B cell (primary cell): Measurements from ENCODE around the gene EOGT. TPM values are rescaled to one million over a fixed set of nuclear protein-coding genes. Genes with fewer than 3 reads are reported as not detected.

Experiments
- ATAC-seq: fragments of 200-7000 bp; cut with Tn5 transposase; one replicate; pipeline ENCODE4 v1.10.0; 2021; ENCODE audit warnings: low read depth, mild to moderate bottlenecking, moderate number of reproducible peaks, moderate library complexity
- CTCF ChIA-PET: fragments of 350-600 bp; sonication (Branson Sonifier 250); formaldehyde crosslinking; loops from one replicate; lab custom pipeline; 2021; ENCODE audit warnings: antibody characterized with exemption, inconsistent platforms; lab: Charles Lee
- POLR2A ChIA-PET: fragments of 350-600 bp; sonication (Branson Sonifier 250); formaldehyde crosslinking; loops from one replicate; lab custom pipeline; 2021; ENCODE audit warnings: antibody characterized with exemption; lab: Charles Lee
- DNase-seq: peaks from one replicate; pipeline ENCODE4 v3.0.0; 2013
- H2AFZ ChIP-seq: 2 replicates; pipeline ENCODE4 v1.6.1; 2012; ENCODE audit warnings: mild to moderate bottlenecking, low read depth, low read length; ENCODE audit not compliant: insufficient read depth, poor library complexity, severe bottlenecking
- H3K27ac ChIP-seq, 2 donors: 1 replicate in 1 of 2; 2 replicates in 1 of 2; pipeline ENCODE4 v1.5.1; 2012 to 2013; ENCODE audit warnings: low read length in 2 of 2, mild to moderate bottlenecking in 2 of 2, moderate library complexity in 1 of 2
- H3K27me3 ChIP-seq, 4 experiments: fragments of 200-600 bp in 1 of 4; sonication (generic) in 1 of 4; replicated peaks in 1 of 4; 1 replicate in 2 of 4; 2 replicates in 2 of 4; pipeline versions ENCODE4 v1.6.1 to v1.7.0; 2013 to 2016; ENCODE audit warnings: low read length in 3 of 4, mild to moderate bottlenecking in 2 of 4, mixed read lengths in 1 of 4, moderate library complexity in 1 of 4; ENCODE audit not compliant: insufficient read depth in 4 of 4, control insufficient read depth in 3 of 4; ENCODE audit errors: control extremely low read depth in 1 of 4
- H3K36me3 ChIP-seq, 2 experiments: replicated peaks in 1 of 2; 1 replicate in 1 of 2; 2 replicates in 1 of 2; pipeline versions ENCODE4 v1.6.1 to v1.7.1; 2013; ENCODE audit warnings: low read length in 1 of 2; ENCODE audit not compliant: insufficient read depth in 2 of 2, control insufficient read depth in 1 of 2; ENCODE audit errors: control extremely low read depth in 1 of 2, extremely low read depth in 1 of 2
- H3K4me1 ChIP-seq, 2 donors: fragments of 200-600 bp in 1 of 2; sonication (generic) in 1 of 2; 1 replicate in 1 of 2; 2 replicates in 1 of 2; pipeline versions ENCODE4 v1.5.1 to v1.6.1; 2013 to 2017; ENCODE audit warnings: low read length in 2 of 2; ENCODE audit not compliant: control insufficient read depth in 2 of 2, insufficient read depth in 2 of 2
- H3K4me2 ChIP-seq: replicated peaks from 2 replicates; pipeline ENCODE3; 2012; ENCODE audit warnings: mild to moderate bottlenecking, low read depth, low read length; ENCODE audit not compliant: poor library complexity, severe bottlenecking
- H3K4me3 ChIP-seq, 5 experiments: fragments of 200-600 bp in 1 of 5; sonication (generic) in 1 of 5; 1 replicate in 3 of 5; 2 replicates in 2 of 5; pipeline versions ENCODE4 v1.5.1 to v1.7.0; 2011 to 2016; ENCODE audit warnings: low read length in 4 of 5, mild to moderate bottlenecking in 4 of 5, low read depth in 2 of 5, control low read depth in 1 of 5, moderate library complexity in 1 of 5; ENCODE audit not compliant: insufficient read depth in 1 of 5; ENCODE audit errors: control extremely low read depth in 1 of 5, extremely low read depth in 1 of 5
- H3K79me2 ChIP-seq: fragments of 200-600 bp; sonication (generic); one replicate; pipeline ENCODE4 v1.6.0; 2016; ENCODE audit warnings: low read length; ENCODE audit not compliant: control insufficient read depth, insufficient read depth
- H3K9ac ChIP-seq: fragments of 200-600 bp; sonication (generic); 2 replicates; pipeline ENCODE4 v1.6.1; 2017; ENCODE audit warnings: mild to moderate bottlenecking, low read length, moderate library complexity
- H3K9me3 ChIP-seq, 3 donors: one replicate each; pipeline versions ENCODE4 v1.6.1 to v1.7.1; 2013; ENCODE audit warnings: low read length in 2 of 3; ENCODE audit not compliant: control insufficient read depth in 2 of 3, insufficient read depth in 1 of 3; ENCODE audit errors: control extremely low read depth in 1 of 3
- H4K20me1 ChIP-seq: 2 replicates; pipeline ENCODE4 v1.6.0; 2012; ENCODE audit warnings: mild to moderate bottlenecking, low read length; ENCODE audit not compliant: insufficient read depth, control insufficient read depth, poor library complexity, severe bottlenecking
- H3K27ac Mint-ChIP-seq: one replicate; pipeline ENCODE4 v1.8.0; 2021; ENCODE audit warnings: mixed read lengths
- H3K27me3 Mint-ChIP-seq: one replicate; pipeline ENCODE4 v1.8.0; 2021; ENCODE audit warnings: mixed read lengths
- H3K4me1 Mint-ChIP-seq: one replicate; pipeline ENCODE4 v1.8.0; 2021; ENCODE audit warnings: mixed read lengths
- H3K4me3 Mint-ChIP-seq: one replicate; pipeline ENCODE4 v1.8.0; 2021; ENCODE audit warnings: mixed read lengths
- H3K9me3 Mint-ChIP-seq: one replicate; pipeline ENCODE4 v1.8.0; 2022; ENCODE audit warnings: mixed read lengths; ENCODE audit not compliant: insufficient read depth
- EZH2 ChIP-seq: IDR thresholded peaks from 2 replicates; pipeline ENCODE4 v1.6.1; 2012; ENCODE audit warnings: borderline replicate concordance, low read depth, mild to moderate bottlenecking, moderate library complexity, low read length; ENCODE audit not compliant: insufficient read depth, poor library complexity, severe bottlenecking
- WGBS: methylation state at CpG from one replicate; pipeline ENCODE4 v1.1.5; 2013; ENCODE audit warnings: missing lambda C conversion rate; ENCODE audit not compliant: insufficient coverage; 5-methylcytosine and 5-hydroxymethylcytosine counted together
- intact Hi-C: fragments of 100-400 bp; cut with micrococcal nuclease; formaldehyde crosslinking; loops from one replicate; pipeline ENCODE4 v1.10.0; 2022
- polyA plus RNA-seq: library from polyadenylated mRNA; depleted of rRNA; stranded (reverse); fragments of >200 nt; gene quantifications from 2 replicates; pipeline ENCODE4 v1.2.3, GENCODE V29; 2012
- total RNA-seq, 2 donors: library from RNA; stranded (reverse); fragments of 120-200 nt in 1 of 2; gene quantifications; 1 replicate in 1 of 2; 2 replicates in 1 of 2; pipeline versions ENCODE4 v1.2.3 to v1.2.4, GENCODE V29; 2013 to 2022
- TF ChIP-seq, protein P1 (sequence below): fragments of 200-600 bp; IDR thresholded peaks from one replicate; pipeline ENCODE4 v1.8.0; 2022; ENCODE audit warnings: antibody characterized with exemption, mild to moderate bottlenecking

The EOGT gene
- total and polyA plus RNA-seq, 2 donors (not counting 1 experiment from before 2014, with no cell fraction given) = 1.7 to 15.5 TPM

DNA sequence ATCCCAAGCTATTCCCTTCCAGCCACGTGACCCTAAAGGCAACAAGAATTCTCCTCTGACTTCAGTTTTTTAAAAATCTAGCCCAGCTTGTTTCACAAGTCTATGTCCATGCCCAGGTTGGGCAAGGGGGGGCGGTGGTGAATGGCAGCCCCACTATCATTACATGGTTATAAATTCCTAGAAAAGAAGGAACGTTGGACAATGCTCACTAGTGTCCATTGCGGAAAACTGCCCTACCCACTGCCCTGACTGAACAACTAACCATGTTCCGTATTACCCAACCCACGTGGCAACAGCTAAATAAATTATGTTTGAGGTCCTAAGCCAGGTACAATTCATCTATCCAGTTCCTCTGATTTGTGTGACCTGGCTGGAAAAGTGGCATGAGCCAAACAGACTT, 72.4 kb downstream of the EOGT start:
- H2AFZ ChIP-seq = no peak overlapping the region
- H3K9me3 ChIP-seq = no peaks in the 10 kb centered on the region
- H3K79me2 ChIP-seq = no peaks in the 10 kb centered on the region
- ChIA-PET CTCF (no interaction called here), POLR2A (no interaction called here)
- H3K9ac ChIP-seq = no peak overlapping the region
- H3K27ac ChIP-seq = no peak overlapping the region
- H3K4me3 Mint-ChIP-seq = no peak overlapping the region
- H3K27me3 Mint-ChIP-seq = peaks cover 45% of the 10 kb centered on the region
- H3K4me2 ChIP-seq = no peak overlapping the region
- 71% methylated on average over 2 of the region's 6 CpGs for WGBS
- H3K36me3 ChIP-seq = no peaks in the 10 kb centered on the region
- no peak for DNase-seq
- H3K4me1 Mint-ChIP-seq = no peaks in the 10 kb centered on the region
- H4K20me1 ChIP-seq = no peaks in the 10 kb centered on the region
- no peak for TF ChIP-seq EZH2
- TF ChIP-seq, protein P1, sequence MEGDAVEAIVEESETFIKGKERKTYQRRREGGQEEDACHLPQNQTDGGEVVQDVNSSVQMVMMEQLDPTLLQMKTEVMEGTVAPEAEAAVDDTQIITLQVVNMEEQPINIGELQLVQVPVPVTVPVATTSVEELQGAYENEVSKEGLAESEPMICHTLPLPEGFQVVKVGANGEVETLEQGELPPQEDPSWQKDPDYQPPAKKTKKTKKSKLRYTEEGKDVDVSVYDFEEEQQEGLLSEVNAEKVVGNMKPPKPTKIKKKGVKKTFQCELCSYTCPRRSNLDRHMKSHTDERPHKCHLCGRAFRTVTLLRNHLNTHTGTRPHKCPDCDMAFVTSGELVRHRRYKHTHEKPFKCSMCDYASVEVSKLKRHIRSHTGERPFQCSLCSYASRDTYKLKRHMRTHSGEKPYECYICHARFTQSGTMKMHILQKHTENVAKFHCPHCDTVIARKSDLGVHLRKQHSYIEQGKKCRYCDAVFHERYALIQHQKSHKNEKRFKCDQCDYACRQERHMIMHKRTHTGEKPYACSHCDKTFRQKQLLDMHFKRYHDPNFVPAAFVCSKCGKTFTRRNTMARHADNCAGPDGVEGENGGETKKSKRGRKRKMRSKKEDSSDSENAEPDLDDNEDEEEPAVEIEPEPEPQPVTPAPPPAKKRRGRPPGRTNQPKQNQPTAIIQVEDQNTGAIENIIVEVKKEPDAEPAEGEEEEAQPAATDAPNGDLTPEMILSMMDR = no peak
- H3K4me1 ChIP-seq = no peaks in the 10 kb centered on the region
- no peak overlapping the region for H3K27ac Mint-ChIP-seq
- H3K4me3 ChIP-seq = no peak overlapping the region
- H3K27me3 ChIP-seq = peaks cover 0 to 17% (median 6%) of the 10 kb centered on the region in 4 experiments
- intact Hi-C loops = no loop called here
- H3K9me3 Mint-ChIP-seq = no peaks in the 10 kb centered on the region
- ATAC-seq = no peak

GRCh38 chr3:68936856-68937255, 76.6 kb downstream of the EOGT start:
- Histone ChIP-seq H4K20me1 (no peaks in the 10 kb centered on the region), H3K4me1 (peaks cover 4 to 5% of the 10 kb centered on the region in 2 donors), H3K4me3 (no peak overlapping the region), H3K9me3 (peaks cover 0 to 4% (median 0%) of the 10 kb centered on the region in 3 donors), H3K27me3 (peaks cover 0 to 40% (median 27%) of the 10 kb centered on the region in 4 experiments), H3K27ac (no peak overlapping the region), H3K79me2 (no peaks in the 10 kb centered on the region), H3K36me3 (no peaks in the 10 kb centered on the region), H3K4me2 (no peak overlapping the region), H2AFZ (no peak overlapping the region), H3K9ac (no peak overlapping the region)
- Mint-ChIP-seq H3K4me3 (no peak overlapping the region), H3K9me3 (no peaks in the 10 kb centered on the region), H3K27ac (no peak overlapping the region), H3K4me1 (no peaks in the 10 kb centered on the region), H3K27me3 (peaks cover 64% of the 10 kb centered on the region)
- WGBS = 77% methylated on average over 6 of the region's 6 CpGs
- TF ChIP-seq, protein P1 = no peak
- no peak for TF ChIP-seq EZH2
- DNase-seq (no peak), ATAC-seq (no peak)
- intact Hi-C loops = no loop called here
- POLR2A ChIA-PET = no interaction called here
- CTCF ChIA-PET = no interaction called here
